Measurements from ENCODE around the gene ZNF598. TPM values are rescaled to one million over a fixed set of nuclear protein-coding genes. Genes with fewer than 3 reads are reported as not detected.

ZNF598 gene
- total RNA-seq, 1 experiment from 2014 or later = 57.4 TPM

- ATAC-seq (no peak), DNase-seq (ENCODE audit: low read depth, low spot score) (no peak)
Measured at GRCh38 chr16:2016407-2016922, 6.8 kb upstream of the ZNF598 start.

GRCh38 chr16:2015947-2016208, 6.3 kb upstream of the ZNF598 start:
- TSS peak; percentile 59 for BruUV-seq (replicated peaks)
- H4K20me1 ChIP-seq (ENCODE audit: insufficient read depth) = no peaks in the 10 kb centered on the region
- no peak overlapping the region for H2AFZ ChIP-seq (ENCODE audit: low read depth, low read length, poor library complexity, severe bottlenecking)
- H3K27me3 ChIP-seq (ENCODE audit: insufficient read depth, low read length) = no peaks in the 10 kb centered on the region
- POLR2A ChIA-PET = interaction anchor here (0.7 kb wide), 1 partner anchor 139 kb away, joined by 3 read pairs; the partner anchor contains the start of gene TRAF7
- RAD21 ChIA-PET (ENCODE audit: low non-redundant PET in 1 of 2, low total read pairs in 2 of 2, uncharacterized antibody in 2 of 2, unreplicated experiment in 2 of 2) = no interaction called here
- CTCF ChIA-PET = interaction anchor here (0.6 to 1.6 kb wide), 5 partner anchors 12 to 124 kb away, joined by 3 to 12 read pairs (median 3); no protein-coding TSS in a partner anchor
- no peak for ATAC-seq
- DNase-seq (ENCODE audit: low read depth, low spot score) = no peak
- H3K4me2 ChIP-seq (ENCODE audit: low read length) = peak overlapping the region; percentile 64
- TF ChIP-seq SRF (IDR thresholded peaks at IDR 0.05; ENCODE audit: low read depth) (no peak), POLR2A (IDR thresholded peaks at IDR 0.05; ENCODE audit: borderline replicate concordance, extremely low read depth, insufficient read depth, insufficient read length) (no peak)
- no peaks in the 10 kb centered on the region for H3K9me3 ChIP-seq (ENCODE audit: control insufficient read depth in 1 of 2, insufficient read depth in 1 of 2, low read depth in 1 of 2, low read length in 2 of 2)
- H3K36me3 ChIP-seq (ENCODE audit: control insufficient read depth in 1 of 2, insufficient read depth in 2 of 2, low read length in 2 of 2) = no peaks in the 10 kb centered on the region
- H3K9ac ChIP-seq (ENCODE audit: low read length) = peak overlapping the region; percentile 53
- intact Hi-C loops (cut with micrococcal nuclease) = no loop called here
- H3K27ac ChIP-seq (ENCODE audit: low read depth, low read length) = peak overlapping the region; percentile 55
- H3K9me2 ChIP-seq (ENCODE audit: insufficient read depth) = no peaks in the 10 kb centered on the region
- H3K4me1 ChIP-seq (ENCODE audit: control insufficient read depth in 1 of 2, insufficient read depth in 2 of 2, low read length in 2 of 2) = peaks cover 21 to 39% of the 10 kb centered on the region in 2 experiments
- no peak overlapping the region; a peak in 1 of 4 replicates for H3K4me3 ChIP-seq (replicated peaks in 1 of 2; ENCODE audit: low read depth in 1 of 2, low read length in 2 of 2)
- H3K79me2 ChIP-seq (ENCODE audit: insufficient read depth, low read length) = peaks cover 8% of the 10 kb centered on the region; the same call in 1 of the 2 replicates

More at GRCh38 chr16:2016407-2016922, 6.8 kb upstream of the ZNF598 start:
- Histone ChIP-seq H3K9ac (ENCODE audit: low read length) (no peak overlapping the region), H3K4me2 (ENCODE audit: low read length) (no peak overlapping the region), H3K27ac (ENCODE audit: low read depth, low read length) (no peak overlapping the region; the same call in 1 of the 2 replicates), H3K79me2 (ENCODE audit: insufficient read depth, low read length) (peaks cover 12% of the 10 kb centered on the region; the same call in 1 of the 2 replicates), H2AFZ (ENCODE audit: low read depth, low read length, poor library complexity, severe bottlenecking) (no peak overlapping the region), H3K36me3 (ENCODE audit: control insufficient read depth in 1 of 2, insufficient read depth in 2 of 2, low read length in 2 of 2) (no peaks in the 10 kb centered on the region), H3K9me3 (ENCODE audit: control insufficient read depth in 1 of 2, insufficient read depth in 1 of 2, low read depth in 1 of 2, low read length in 2 of 2) (no peaks in the 10 kb centered on the region), H3K27me3 (ENCODE audit: insufficient read depth, low read length) (no peaks in the 10 kb centered on the region), H3K4me1 (ENCODE audit: control insufficient read depth in 1 of 2, insufficient read depth in 2 of 2, low read length in 2 of 2) (peaks cover 24 to 42% of the 10 kb centered on the region in 2 experiments), H3K9me2 (ENCODE audit: insufficient read depth) (no peaks in the 10 kb centered on the region), H4K20me1 (ENCODE audit: insufficient read depth) (no peaks in the 10 kb centered on the region), H3K4me3 (replicated peaks in 1 of 2; ENCODE audit: low read depth in 1 of 2, low read length in 2 of 2) (no peak overlapping the region)
- ChIA-PET CTCF (interaction anchor here (0.6 to 1.6 kb wide), 5 partner anchors 13 to 124 kb away, joined by 3 to 12 read pairs (median 3); no protein-coding TSS in a partner anchor), RAD21 (ENCODE audit: low non-redundant PET in 1 of 2, low total read pairs in 2 of 2, uncharacterized antibody in 2 of 2, unreplicated experiment in 2 of 2) (no interaction called here), POLR2A (interaction anchor here (0.7 kb wide), 1 partner anchor 139 kb away, joined by 3 read pairs; the partner anchor contains the start of gene TRAF7)
- BruUV-seq (replicated peaks) = no TSS peak
- intact Hi-C loops (cut with micrococcal nuclease) = no loop called here
- no peak for TF ChIP-seq ZFX (IDR thresholded peaks at IDR 0.05)
- TF ChIP-seq CTCF (IDR thresholded peaks at IDR 0.05 in 2 of 3, conservative IDR thresholded peaks at IDR 0.05 in 1 of 3; ENCODE audit: borderline replicate concordance in 1 of 3, insufficient read depth in 1 of 3, low read depth in 2 of 3, low read length in 2 of 3) = peak in 2 of 3 experiments; percentile 68 to 73; a peak in 5 of 6 replicates
